Epithelial cell of esophagus (primary cell): ENCODE results near the gene DNAJC21.

Experiments
- DNase-seq: peaks from one replicate; pipeline ENCODE4 v3.0.0; 2010; ENCODE audit warnings: low read depth
- H3K4me3 ChIP-seq: 2 replicates; pipeline ENCODE4 v1.5.1; 2011; ENCODE audit warnings: mild to moderate bottlenecking, low read length, control low read depth
- CTCF ChIP-seq: IDR thresholded peaks from 2 replicates; pipeline ENCODE4 v1.5.1; 2011; ENCODE audit warnings: low read depth, mild to moderate bottlenecking, low read length, control low read depth, inconsistent platforms; ENCODE audit not compliant: insufficient read depth; ENCODE audit errors: missing control alignments

DNAJC21 gene

GRCh38 chr5:34905564-34905963, 23.8 kb upstream of the DNAJC21 start:
- DNase-seq: peak; percentile 13
- TF ChIP-seq CTCF: peak; percentile 49
- no peak overlapping the region for H3K4me3 ChIP-seq

- no peak for DNase-seq
- no peak for TF ChIP-seq CTCF
- no peak overlapping the region for H3K4me3 ChIP-seq
These were observed 16.3 kb upstream of the DNAJC21 start for GRCh38 chr5:34913072-34913471.

GRCh38 chr5:34914671-34915138, 14.7 kb upstream of the DNAJC21 start:
- peak overlapping the region; percentile 92 for H3K4me3 ChIP-seq
- DNase-seq: no peak
- TF ChIP-seq CTCF: no peak

- peak; percentile 99 for DNase-seq
- TF ChIP-seq CTCF: no peak
- peak within 1 kb of the TSS; percentile 92 for H3K4me3 ChIP-seq
These were observed 14.1 kb upstream of the DNAJC21 start, which contains the start of the genes BRIX1 and RAD1 for GRCh38 chr5:34915139-34915855. TSS of gene BRIX1 (plus strand) at chr5:34915711. CDS start at chr5:34915739, 28 bp downstream. TSS of gene RAD1 (minus strand) at chr5:34915504. CDS start at chr5:34914892, 612 bp downstream.

GRCh38 chr5:34915856-34916192, 13.5 kb upstream of the DNAJC21 start:
- TF ChIP-seq CTCF: no peak
- peak overlapping the region; percentile 92 for H3K4me3 ChIP-seq
- DNase-seq: no peak

- peak overlapping the region; percentile 92 for H3K4me3 ChIP-seq
- TF ChIP-seq CTCF: no peak
- no peak for DNase-seq
These were observed 12.8 kb upstream of the DNAJC21 start for GRCh38 chr5:34916518-34916917.

GRCh38 chr5:34918025-34918424, 11.3 kb upstream of the DNAJC21 start:
- no peak overlapping the region for H3K4me3 ChIP-seq
- no peak for TF ChIP-seq CTCF
- DNase-seq: no peak
